Heart right ventricle (tissue), 16 donors: ENCODE results near the gene ZNF217. TPM values are rescaled to one million over a fixed set of nuclear protein-coding genes. Genes with fewer than 3 reads are reported as not detected.

Experiments
- ATAC-seq, 8 donors: fragments of 200-7000 bp; cut with Tn5 transposase; one replicate each; pipeline ENCODE4 v1.9.1; 2020; ENCODE audit warnings: mild to moderate bottlenecking in 8 of 8, moderate library complexity in 8 of 8, moderate number of reproducible peaks in 1 of 8
- DNase-seq, 2 donors: peaks; one replicate each; pipeline ENCODE4 v3.0.0-alpha.2; 2020
- H3K27ac ChIP-seq, 10 donors: fragments of 200-600 bp; sonication (generic) in 2 of 10; one replicate each; pipeline versions ENCODE4 v1.5.0 to v1.8.0; 2020 to 2022; ENCODE audit warnings: mild to moderate bottlenecking in 3 of 10
- H3K27me3 ChIP-seq, 7 donors: fragments of 200-600 bp; one replicate each; pipeline ENCODE4 v1.8.0; 2021 to 2022; ENCODE audit warnings: mild to moderate bottlenecking in 2 of 7
- H3K36me3 ChIP-seq, 9 donors: fragments of 200-600 bp; sonication (generic) in 1 of 9; one replicate each; pipeline versions ENCODE4 v1.5.0 to v1.8.0; 2020 to 2022; ENCODE audit warnings: mild to moderate bottlenecking in 2 of 9
- H3K4me1 ChIP-seq, 9 donors: fragments of 200-600 bp; sonication (generic) in 1 of 9; one replicate each; pipeline versions ENCODE4 v1.5.0 to v1.8.0; 2020 to 2022; ENCODE audit warnings: mild to moderate bottlenecking in 4 of 9
- H3K4me3 ChIP-seq, 10 donors: fragments of 200-600 bp; sonication (generic) in 2 of 10; one replicate each; pipeline versions ENCODE4 v1.5.0 to v1.8.0; 2020 to 2022; ENCODE audit warnings: mild to moderate bottlenecking in 7 of 10, moderate library complexity in 2 of 10
- H3K9me3 ChIP-seq, 11 donors: fragments of 200-600 bp in 10 of 11; sonication (generic) in 2 of 11; one replicate each; pipeline versions ENCODE4 v1.5.0 to v1.8.0; 2013 to 2022; ENCODE audit warnings: mild to moderate bottlenecking in 2 of 11, control low read depth in 1 of 11, moderate library complexity in 1 of 11
- WGBS, 2 donors: extraction: QIAGEN DNeasy Blood & Tissue Kit; methylation state at CpG; one replicate each; pipeline ENCODE4 v1.1.7; 2013; ENCODE audit warnings: inconsistent platforms in 1 of 2; 5-methylcytosine and 5-hydroxymethylcytosine counted together
- intact Hi-C, 10 donors: fragments of 100-400 bp; cut with DNase I; formaldehyde crosslinking; loops; one replicate each; pipeline versions ENCODE4 v1.11.1 to v1.14.2; 2022
- polyA plus RNA-seq, 2 donors: library from polyadenylated mRNA; stranded (reverse); fragments of 200-250 nt; gene quantifications; one replicate each; pipeline ENCODE4 v1.2.3, GENCODE V29; 2013
- total RNA-seq, 10 donors: library from RNA; stranded (reverse); fragmentation: NEBNext Ultra II Directional in 3 of 10; extraction: Animal tissue kit (Norgen Biotek cat#: 25700) in 3 of 10; gene quantifications; one replicate each; pipeline versions ENCODE4 v1.2.1 to v1.2.4, GENCODE V29; 2021 to 2023
- TF ChIP-seq, protein P1 (sequence below), 9 donors: fragments of 200-600 bp; sonication (generic) in 2 of 9; IDR thresholded peaks; one replicate each; pipeline versions ENCODE4 v1.5.0 to v1.8.0; 2021 to 2022; ENCODE audit warnings: antibody characterized with exemption in 9 of 9, mild to moderate bottlenecking in 5 of 9, moderate library complexity in 1 of 9
- donor health status: Arrhythmogenic right ventricular cardiomyopathy.
- donor health status: ischemic (EF 13 %, LVEDD 7.1; RV severe dilation, severe dysfunction).
- donor health status: healthy with polysubstance abuse.
- donor health status: DM: no; HTN: yes; CAD: no.
- donor health status: DM: no; HTN: no; CAD: no.
- donor health status: ischemic (EF 25% LVEDD 6.9; RV normal size, moderate dysfunction).
- donor health status: ischemic (EF 25% LVEDD 5.7; RV mildly dilated, moderate dysfunction).
- donor health status: healthy.
- donor health status: DM: yes; HTN: yes; CAD: no.
- donor health status: Ischemic cardiomyopathy.
- donor health status: ischemic (EF 35%, LVEDD 5.7; RV mildly dilated, moderate dysfunction).
- donor health status: nonischemic (EF 11% LVEDD 7.7; RV severe dilation, severe dysfunction).
- donor health status: DM: yes; HTN: yes; CAD: no.
- donor health status: PGD.
- donor health status: ischemic (EF 29% LVEDD 5.4; RV normal size, mild dysfunction).
- donor health status: nonischemic (EF 23%, LVEDD 6.1; RV moderate dilation, normal function).

ZNF217 gene
- total and polyA plus RNA-seq, 12 donors, result 3.3 to 18.4 (median 8.2) TPM

DNA sequence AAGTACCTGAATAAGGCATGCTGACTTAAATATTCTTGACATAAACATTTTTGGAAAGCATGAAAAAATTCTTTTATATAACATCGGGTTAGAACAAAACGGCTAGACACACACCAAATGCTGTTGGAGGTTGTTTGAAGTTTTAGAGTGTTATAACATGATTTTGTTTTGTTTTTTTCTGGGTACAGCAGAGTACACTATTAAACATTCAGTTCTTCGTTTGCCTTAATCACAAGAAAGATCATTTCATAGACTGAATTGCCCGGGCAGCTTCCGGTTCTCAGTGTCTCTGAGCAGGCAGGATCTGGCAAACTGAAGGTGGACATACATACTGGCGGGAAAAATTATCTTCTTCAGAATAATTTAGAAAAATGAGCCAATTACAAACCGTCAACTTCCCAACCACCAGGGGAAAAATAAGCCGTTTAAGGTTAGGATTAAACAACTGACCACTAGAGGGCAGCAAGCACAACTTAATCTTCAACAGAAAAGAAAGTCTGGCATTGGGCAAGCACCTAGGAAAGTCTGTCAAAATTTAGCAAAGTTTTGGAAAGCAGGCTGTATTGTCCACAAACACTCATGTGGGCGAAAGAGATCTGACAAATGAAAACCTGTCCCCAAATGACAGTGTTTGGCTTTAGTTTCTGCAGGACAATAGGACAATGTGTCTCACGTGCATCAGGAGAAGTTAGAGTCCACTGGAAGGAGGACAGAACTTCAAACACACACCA, 15.0 kb downstream of the ZNF217 start:
- H3K4me1 ChIP-seq, result peaks cover 3 to 75% (median 55%) of the 10 kb centered on the region in 9 donors
- peak overlapping the region in 5 of 10 donors; percentile 5 to 33 (median 17) for H3K4me3 ChIP-seq
- H3K9me3 ChIP-seq, result no peaks in the 10 kb centered on the region
- WGBS, 2 donors, result 16 to 19% methylated on average over 10 of the region's 10 CpGs
- H3K27ac ChIP-seq, result peak overlapping the region in 8 of 10 donors; percentile 12 to 86 (median 62)
- ATAC-seq (peak; percentile 57 to 86 (median 77)), DNase-seq (peak in 1 of 2 donors; percentile 85)
- H3K27me3 ChIP-seq, result no peaks in the 10 kb centered on the region
- TF ChIP-seq, protein P1, sequence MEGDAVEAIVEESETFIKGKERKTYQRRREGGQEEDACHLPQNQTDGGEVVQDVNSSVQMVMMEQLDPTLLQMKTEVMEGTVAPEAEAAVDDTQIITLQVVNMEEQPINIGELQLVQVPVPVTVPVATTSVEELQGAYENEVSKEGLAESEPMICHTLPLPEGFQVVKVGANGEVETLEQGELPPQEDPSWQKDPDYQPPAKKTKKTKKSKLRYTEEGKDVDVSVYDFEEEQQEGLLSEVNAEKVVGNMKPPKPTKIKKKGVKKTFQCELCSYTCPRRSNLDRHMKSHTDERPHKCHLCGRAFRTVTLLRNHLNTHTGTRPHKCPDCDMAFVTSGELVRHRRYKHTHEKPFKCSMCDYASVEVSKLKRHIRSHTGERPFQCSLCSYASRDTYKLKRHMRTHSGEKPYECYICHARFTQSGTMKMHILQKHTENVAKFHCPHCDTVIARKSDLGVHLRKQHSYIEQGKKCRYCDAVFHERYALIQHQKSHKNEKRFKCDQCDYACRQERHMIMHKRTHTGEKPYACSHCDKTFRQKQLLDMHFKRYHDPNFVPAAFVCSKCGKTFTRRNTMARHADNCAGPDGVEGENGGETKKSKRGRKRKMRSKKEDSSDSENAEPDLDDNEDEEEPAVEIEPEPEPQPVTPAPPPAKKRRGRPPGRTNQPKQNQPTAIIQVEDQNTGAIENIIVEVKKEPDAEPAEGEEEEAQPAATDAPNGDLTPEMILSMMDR (IDR thresholded peaks at IDR 0.05), result peak; percentile 80 to 95 (median 87)
- intact Hi-C loops, result loop anchor here (1.0 to 10.0 kb wide), 19 partner anchors 156 to 626 kb away; partner anchors contain the start of gene PFDN4 (in 1 of the 10)
- peaks cover 0 to 86% (median 46%) of the 10 kb centered on the region in 9 donors for H3K36me3 ChIP-seq

DNA sequence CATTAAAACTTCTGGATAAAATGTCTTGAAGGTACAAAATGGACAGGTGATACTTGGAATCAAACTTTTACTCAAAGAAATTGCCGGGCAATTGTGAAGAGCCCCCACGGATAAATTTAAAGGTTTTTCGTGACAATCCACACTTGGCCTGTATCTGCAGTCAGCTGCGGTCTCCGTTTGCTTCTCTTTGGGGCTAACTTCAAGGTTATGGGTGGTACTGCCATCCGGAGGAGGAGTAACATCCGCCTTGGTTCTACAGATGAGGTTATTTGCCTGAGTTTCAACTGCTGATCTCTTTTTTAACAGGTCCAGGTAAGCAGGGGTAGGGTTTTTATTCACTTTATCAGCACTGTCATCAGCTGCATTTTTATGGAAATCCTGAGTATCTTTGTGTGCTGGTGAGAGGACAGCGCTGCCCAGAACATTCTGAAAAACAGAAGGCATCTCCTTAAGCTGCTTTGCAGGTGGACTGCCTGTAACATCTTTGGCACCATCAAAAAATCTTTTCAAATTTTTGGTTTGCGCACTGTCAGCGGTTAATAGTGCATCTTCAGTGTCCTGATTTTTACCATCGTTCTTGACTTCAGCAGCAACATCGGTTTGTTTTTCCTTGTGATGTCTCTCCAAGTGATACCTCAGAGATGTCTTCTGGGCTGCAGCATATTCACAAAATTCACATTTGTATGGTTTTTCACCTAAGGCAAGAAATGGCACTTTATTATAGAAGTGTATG, 16.9 kb downstream of the ZNF217 start:
- ATAC-seq (no peak), DNase-seq (no peak)
- Histone ChIP-seq H3K9me3 (no peaks in the 10 kb centered on the region), H3K27ac (no peak overlapping the region), H3K27me3 (no peaks in the 10 kb centered on the region), H3K4me1 (peaks cover 3 to 72% (median 38%) of the 10 kb centered on the region in 9 donors), H3K36me3 (peaks cover 0 to 95% (median 42%) of the 10 kb centered on the region in 9 donors), H3K4me3 (no peak overlapping the region)
- WGBS, 2 donors, result 87 to 90% methylated on average over 12 of the region's 12 CpGs
- intact Hi-C loops, result loop anchor here (5.0 to 10.0 kb wide), 12 partner anchors 158 to 628 kb away; partner anchors contain the start of gene PFDN4 (in 1 of the 10)
- TF ChIP-seq, protein P1 (IDR thresholded peaks at IDR 0.05), result no peak

DNA sequence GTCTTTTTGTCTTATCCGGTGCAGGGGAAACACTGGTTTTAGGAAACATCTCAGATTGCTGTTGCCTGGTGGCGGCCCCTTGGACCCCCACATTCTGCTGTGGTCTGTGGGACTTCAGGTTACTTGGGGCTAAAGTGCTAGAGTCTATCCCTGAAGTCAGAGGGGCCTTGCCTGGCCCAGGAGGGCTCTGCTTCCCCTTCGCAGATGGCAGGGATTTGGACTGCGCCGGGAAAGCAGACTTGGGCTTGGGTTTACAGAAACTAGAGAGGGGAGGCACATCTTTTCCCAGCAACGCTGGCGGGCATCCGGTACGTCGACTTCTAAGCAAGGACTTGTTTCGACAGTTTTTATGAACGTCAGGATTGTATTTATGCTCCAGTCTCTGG, 17.5 kb downstream of the ZNF217 start:
- DNase-seq (no peak), ATAC-seq (no peak)
- intact Hi-C loops, result loop anchor here (5.0 to 10.0 kb wide), 12 partner anchors 159 to 629 kb away; partner anchors contain the start of gene PFDN4 (in 1 of the 10)
- Histone ChIP-seq H3K4me1 (peaks cover 3 to 67% (median 32%) of the 10 kb centered on the region in 9 donors), H3K27me3 (no peaks in the 10 kb centered on the region), H3K36me3 (peaks cover 0 to 95% (median 37%) of the 10 kb centered on the region in 9 donors), H3K4me3 (no peak overlapping the region), H3K9me3 (no peaks in the 10 kb centered on the region), H3K27ac (no peak overlapping the region)
- 92 to 94% methylated on average over 12 of the region's 12 CpGs for WGBS, 2 donors
- TF ChIP-seq, protein P1 (IDR thresholded peaks at IDR 0.05), result no peak

DNA sequence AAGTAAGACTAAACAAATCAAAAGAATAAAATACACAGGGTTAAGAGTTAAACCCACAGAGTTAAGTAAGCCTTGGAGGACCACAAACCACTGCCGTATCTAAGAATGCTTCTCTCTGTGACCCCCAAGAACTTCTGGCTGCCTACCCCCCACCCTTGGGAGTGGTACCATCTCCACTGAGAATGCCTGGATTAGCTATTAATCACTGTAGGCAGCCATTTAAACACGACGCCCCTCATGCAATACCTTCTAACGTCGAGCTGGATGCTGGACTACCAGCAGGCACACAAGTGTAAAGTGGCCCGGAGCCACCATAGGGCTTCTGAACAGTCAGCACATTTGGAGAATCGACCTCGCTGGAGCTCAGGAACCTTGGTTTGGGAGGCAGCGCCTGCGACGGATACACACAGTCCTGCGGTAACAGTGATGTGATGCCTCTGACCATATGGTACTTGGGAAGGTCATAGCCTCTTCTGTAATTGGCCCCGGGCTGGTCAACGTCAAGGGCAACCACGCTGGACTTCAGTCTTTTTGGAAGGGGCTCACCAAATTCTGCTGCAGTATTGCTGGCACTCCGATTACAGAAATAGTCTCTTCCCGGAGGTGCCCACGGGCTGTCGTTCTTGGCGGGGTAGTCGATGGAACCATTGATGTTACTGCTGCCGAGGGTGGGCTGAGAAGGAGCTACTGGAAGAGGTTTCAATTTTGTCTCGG, 18.0 kb downstream of the ZNF217 start:
- H3K9me3 ChIP-seq, result no peaks in the 10 kb centered on the region
- 87% methylated on average over 23 of the region's 23 CpGs for WGBS, 2 donors
- no peak overlapping the region for H3K4me3 ChIP-seq
- ATAC-seq (no peak), DNase-seq (no peak)
- H3K4me1 ChIP-seq, result peaks cover 3 to 65% (median 29%) of the 10 kb centered on the region in 9 donors
- peaks cover 0 to 95% (median 37%) of the 10 kb centered on the region in 9 donors for H3K36me3 ChIP-seq
- no peaks in the 10 kb centered on the region for H3K27me3 ChIP-seq
- intact Hi-C loops, result loop anchor here (5.0 to 10.0 kb wide), 12 partner anchors 159 to 629 kb away; partner anchors contain the start of gene PFDN4 (in 1 of the 10)
- TF ChIP-seq, protein P1 (IDR thresholded peaks at IDR 0.05), result no peak
- H3K27ac ChIP-seq, result peak overlapping the region in 1 of 10 donors; percentile 12
